HG02973 (cell line): ENCODE results near the gene DLAT.
"Not testable (repeated sequence)": the region's sequence is repeated elsewhere in the genome, so short reads cannot be mapped to it uniquely, and the experiment has no call there.

Experiments
- ATAC-seq: cut with Tn5 transposase; IDR thresholded peaks from one replicate; pipeline ENCODE4 v1.9.1; 2021; ENCODE audit warnings: moderate library complexity; ENCODE audit not compliant: unreplicated experiment

The DLAT gene

GRCh38 chr11:112024773-112025678 lies at the start of gene DLAT:
TSS of gene DLAT (plus strand) at chr11:112025408. CDS start at chr11:112025473, 65 bp downstream.
- ATAC-seq: peak; percentile 66

DNA sequence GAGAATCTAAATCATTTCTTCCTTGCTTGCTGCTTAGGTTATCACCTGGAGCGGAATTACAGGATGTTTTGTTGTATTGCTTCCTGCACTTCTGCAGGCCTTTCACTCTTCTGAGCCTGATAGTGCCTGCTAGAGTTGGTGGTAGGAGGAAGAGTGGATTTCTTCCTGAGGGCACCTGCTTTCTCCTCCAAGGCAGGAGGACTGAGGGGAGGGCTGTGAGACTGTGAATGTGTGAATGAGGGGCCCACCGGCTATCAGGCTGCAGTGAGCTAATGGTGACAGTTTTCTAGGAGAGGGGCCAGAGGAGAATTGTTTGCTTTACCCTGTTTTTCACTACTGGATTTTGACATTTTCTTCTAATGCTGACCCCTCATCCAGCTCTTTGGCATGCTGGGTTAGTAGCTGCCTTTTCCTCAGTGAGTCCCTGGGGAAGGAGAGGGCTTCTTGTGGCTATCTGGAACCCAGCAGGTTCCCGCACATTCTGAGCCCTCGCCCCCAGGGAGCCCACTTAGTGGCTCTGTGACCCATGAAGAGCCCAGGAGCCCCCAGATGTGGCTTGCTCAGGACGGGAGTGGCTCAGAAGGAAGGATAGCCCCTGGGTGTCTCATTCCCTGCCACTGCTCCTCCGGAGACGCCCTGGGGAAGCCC lies 49.0 kb upstream of the DLAT start:
- no peak for ATAC-seq

DNA sequence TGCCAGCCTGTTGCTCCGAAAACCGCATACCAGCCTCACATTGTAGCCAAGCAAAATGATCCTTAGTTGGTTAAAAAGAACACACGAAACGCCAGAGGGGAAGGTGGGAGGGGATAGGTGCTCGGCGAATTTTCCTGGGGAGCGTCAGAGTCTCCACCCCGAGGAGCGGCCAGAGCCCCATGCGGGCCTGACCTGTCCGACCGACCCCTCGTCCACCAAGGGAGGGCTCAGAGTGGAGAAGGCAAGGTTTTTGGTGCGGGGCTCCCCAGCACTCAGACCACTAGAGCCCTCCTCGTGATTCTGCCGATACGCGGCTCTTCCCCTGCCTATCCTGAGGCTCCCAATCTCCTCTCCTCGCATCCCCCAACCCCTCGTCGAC lies 48.5 kb upstream of the DLAT start:
- ATAC-seq: no peak

- ATAC-seq: no peak
These were observed 47.8 kb upstream of the DLAT start for GRCh38 chr11:111977146-111978027.

- no peak for ATAC-seq
These were observed 47.0 kb upstream of the DLAT start for GRCh38 chr11:111978028-111978771.

GRCh38 chr11:111980062-111980461 lies 45.1 kb upstream of the DLAT start:
- ATAC-seq: no peak

DNA sequence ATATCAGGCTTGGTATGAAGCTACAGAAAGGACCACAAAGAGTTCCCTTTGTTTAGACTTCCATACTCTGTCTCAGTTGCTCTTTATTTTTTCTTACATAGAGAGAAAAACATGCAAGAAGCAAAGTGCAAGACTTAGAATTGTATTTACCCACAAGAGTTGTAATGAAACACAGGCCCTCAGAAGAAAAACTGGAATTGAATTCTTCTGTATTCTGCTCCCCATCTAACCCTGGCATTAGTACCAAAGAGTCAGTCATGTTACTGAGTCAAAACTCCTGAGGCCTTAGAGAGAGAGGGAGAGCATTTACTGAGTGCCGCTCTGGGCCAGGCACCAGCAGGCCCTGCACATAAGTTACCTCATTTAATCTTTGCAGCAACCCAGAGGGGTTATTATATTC lies 43.9 kb upstream of the DLAT start:
- ATAC-seq: no peak

DNA sequence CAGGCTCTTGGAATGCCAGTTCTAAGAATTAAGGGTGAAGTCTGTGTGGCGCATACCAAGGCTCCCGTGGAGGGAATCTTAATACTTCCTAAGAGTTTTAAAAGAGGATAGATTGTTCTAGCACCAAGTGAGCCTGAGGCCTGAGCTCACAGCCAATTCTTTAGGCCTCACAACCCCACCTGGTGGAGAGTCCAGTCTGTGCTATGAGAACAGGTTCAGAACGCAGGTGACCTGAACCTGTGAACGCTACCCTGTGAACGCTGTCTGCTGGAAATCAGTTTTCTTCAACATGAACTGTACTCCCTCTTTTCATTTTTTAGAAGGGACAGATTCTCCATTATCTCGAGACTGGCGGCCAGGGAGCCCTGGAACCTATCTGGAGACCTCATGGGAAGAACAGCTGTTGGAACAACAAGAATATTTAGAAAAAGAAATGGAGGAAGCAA lies 43.2 kb upstream of the DLAT start:
- peak; percentile 64 for ATAC-seq

DNA sequence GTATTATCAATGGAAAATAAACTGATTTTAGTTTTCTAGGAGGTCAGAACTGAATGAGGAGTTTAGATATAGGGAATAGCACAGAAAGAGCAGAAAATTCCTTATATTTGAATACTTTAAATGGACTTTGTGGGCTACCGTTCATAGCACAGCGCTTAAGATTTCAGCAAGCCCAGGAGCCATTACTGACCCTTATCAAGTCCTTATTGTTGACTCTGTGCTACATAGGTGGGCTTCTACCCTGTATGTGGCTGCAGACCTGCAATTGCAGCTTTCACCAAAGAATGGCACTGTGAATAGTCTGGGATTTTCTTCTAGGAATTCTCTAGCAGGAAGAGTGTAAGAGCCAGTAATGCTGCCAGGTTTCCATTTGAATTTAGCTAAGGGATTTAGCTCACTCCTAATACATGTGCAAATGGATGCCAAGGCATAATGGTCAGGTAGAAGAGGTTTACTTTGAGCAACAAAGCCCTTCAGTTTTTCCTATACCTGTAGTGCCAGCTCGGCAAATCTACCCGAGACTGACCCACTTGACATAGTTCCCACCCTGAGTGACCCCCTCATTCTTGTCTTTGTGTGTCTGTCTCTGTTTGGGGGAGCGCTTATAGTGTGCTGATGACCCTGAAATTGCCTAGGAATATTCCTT lies 42.5 kb upstream of the DLAT start:
- ATAC-seq: no peak

DNA sequence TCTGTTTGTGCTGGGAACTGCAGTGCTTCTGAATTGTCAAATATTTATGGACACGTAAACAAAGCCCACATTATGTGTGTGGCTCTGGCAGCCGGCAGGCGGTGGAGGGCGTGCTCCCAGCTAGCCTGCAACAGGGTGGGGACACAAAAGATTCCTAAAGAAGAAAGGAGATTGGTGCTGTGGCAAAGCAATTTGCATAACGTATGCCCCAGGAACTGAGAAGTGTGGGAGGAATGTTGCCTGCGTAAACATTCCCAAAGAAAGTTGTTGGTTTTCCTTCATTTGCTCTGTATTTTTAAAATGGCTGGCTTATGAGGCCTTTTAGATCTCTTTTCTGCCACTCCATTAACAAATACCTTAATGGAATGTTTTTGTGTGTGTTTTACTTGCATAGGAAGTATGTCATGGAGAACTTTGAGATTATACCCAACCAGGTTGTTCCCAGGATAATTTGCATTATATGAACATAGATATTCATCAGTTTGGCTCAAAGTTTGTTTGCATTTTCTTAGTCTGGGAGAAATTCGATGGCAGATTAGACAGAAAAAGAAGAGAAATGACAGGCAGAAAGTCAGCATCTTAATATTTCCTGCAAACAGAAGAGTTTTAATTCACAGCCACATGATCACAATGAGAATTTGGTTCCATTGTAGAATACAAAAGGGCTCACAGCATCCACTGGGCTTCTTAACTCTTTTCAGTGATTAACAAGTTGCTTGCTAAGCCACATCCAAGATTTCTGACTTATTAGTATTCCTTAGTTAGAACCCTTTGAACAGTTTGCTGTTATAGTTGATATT lies 41.8 kb upstream of the DLAT start:
- ATAC-seq: no peak

DNA sequence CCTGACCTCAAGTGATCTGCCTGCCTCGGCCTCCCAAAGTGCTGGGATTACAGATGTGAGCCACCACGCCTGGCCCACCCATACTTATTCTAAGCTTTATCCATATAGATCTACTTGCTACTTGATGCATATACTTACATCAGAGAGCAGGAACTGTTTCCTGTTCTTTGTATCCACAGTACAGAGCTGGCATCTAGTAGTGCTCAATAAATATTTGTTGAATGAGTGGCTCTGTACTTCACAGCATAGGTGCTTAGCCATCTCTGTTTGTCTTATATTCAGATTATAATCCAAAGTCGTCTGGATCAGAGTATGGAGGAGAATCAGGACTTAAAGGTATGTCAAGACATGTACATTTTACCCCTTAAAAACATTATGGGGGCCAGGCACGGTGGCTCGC lies 38.6 kb upstream of the DLAT start:
- no peak for ATAC-seq

- no peak for ATAC-seq
These were observed 34.8 kb upstream of the DLAT start for GRCh38 chr11:111990381-111990780.

DNA sequence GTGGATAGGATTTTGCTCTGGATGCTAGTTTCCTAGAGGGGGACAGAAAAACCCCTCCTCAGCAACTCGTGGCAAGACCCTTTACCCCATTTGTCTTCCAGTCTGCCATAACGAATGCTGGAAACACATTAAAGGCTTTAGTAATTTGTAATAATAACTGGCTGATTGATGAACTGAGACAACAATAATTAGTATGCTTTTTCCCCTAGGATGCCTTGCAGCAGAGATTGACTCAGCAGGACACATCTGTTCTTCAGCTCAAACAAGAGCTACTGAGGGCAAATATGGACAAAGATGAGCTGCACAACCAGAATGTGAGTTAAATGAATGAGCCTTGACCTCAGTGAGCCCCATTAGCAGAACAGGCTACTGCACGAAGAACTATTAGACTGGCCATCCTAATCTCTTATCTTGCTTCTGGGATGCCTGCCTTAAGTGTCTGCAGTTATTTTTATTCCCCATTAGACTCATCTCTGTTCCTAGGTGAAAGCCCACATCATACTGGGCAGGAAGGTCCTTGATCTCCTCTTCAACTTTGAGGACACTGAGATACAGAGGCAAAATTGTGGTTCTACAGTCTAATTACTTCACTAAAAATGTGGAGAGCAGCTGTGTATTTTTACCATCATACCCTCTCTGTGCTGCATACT lies 32.9 kb upstream of the DLAT start:
- ATAC-seq: no peak

DNA sequence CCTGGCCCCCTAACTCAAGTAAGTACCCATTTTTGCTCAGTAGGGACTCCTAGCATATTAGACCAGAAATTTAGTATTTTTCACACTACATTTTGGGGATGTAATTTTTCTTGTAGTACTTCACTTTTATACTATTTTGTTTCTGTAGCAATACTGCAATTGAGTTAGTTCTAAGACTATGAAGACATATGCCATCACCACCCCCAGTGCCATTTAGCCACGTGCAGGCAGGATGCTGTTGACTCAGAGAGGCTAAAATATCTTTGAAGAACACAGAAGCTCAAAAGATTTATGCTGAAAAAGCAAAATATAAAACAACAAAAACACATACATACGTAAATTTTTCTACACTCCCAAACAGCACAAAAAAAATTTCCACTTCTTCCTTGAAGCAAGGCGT lies 29.1 kb upstream of the DLAT start:
- no peak for ATAC-seq

- ATAC-seq: not testable (repeated sequence)
These were observed 28.5 kb upstream of the DLAT start for GRCh38 chr11:111996669-111997068.

DNA sequence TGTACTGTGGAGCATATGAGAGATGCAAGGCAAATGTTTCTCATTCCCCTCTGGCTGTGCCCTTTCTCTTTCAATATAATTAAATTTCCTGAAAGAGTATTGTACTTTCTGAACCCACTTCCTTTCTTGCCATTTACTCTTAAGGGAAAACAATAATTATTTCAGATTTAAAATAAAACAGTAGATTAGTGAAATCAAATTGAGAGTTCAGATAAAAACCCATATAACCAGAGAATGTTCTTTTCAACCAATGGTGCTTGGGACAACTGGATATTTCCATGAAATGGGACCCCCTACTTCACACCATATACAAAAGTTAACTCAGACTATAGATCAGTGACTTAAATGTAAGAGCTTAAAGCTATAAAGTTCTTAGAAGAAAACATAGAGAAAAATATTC lies 26.1 kb upstream of the DLAT start:
- ATAC-seq: no peak

GRCh38 chr11:112000703-112001102 lies 24.5 kb upstream of the DLAT start:
- no peak for ATAC-seq

- ATAC-seq: no peak
These were observed 22.6 kb upstream of the DLAT start for GRCh38 chr11:112002491-112003216.
